ENCODE results near the gene CATSPERZ.

Gene CATSPERZ

GRCh38 chr11:64285885-64286800 is 14.0 kb upstream of the CATSPERZ start:
- Mint-ChIP-seq H3K27me3 (ENCODE audit: low read depth) (peaks cover 16% of the 10 kb centered on the region), H3K36me3 (ENCODE audit: low read depth) (peaks cover 5% of the 10 kb centered on the region), H3K4me3 (peak overlapping the region; percentile 89), H3K9me3 (no peaks in the 10 kb centered on the region), H3K27ac (peak overlapping the region; percentile 86), H3K4me1 (ENCODE audit: low read depth) (peaks cover 15% of the 10 kb centered on the region)
- no peak for DNase-seq (ENCODE audit: low spot score)

GRCh38 chr11:64286801-64287159 is 13.4 kb upstream of the CATSPERZ start:
- no peaks in the 10 kb centered on the region for H3K9me3 Mint-ChIP-seq
- peak overlapping the region; percentile 86 for H3K27ac Mint-ChIP-seq
- peaks cover 16% of the 10 kb centered on the region for H3K27me3 Mint-ChIP-seq (ENCODE audit: low read depth)
- peaks cover 15% of the 10 kb centered on the region for H3K4me1 Mint-ChIP-seq (ENCODE audit: low read depth)
- peaks cover 2% of the 10 kb centered on the region for H3K36me3 Mint-ChIP-seq (ENCODE audit: low read depth)
- H3K4me3 Mint-ChIP-seq: peak overlapping the region; percentile 89
- DNase-seq (ENCODE audit: low spot score): no peak

DNA sequence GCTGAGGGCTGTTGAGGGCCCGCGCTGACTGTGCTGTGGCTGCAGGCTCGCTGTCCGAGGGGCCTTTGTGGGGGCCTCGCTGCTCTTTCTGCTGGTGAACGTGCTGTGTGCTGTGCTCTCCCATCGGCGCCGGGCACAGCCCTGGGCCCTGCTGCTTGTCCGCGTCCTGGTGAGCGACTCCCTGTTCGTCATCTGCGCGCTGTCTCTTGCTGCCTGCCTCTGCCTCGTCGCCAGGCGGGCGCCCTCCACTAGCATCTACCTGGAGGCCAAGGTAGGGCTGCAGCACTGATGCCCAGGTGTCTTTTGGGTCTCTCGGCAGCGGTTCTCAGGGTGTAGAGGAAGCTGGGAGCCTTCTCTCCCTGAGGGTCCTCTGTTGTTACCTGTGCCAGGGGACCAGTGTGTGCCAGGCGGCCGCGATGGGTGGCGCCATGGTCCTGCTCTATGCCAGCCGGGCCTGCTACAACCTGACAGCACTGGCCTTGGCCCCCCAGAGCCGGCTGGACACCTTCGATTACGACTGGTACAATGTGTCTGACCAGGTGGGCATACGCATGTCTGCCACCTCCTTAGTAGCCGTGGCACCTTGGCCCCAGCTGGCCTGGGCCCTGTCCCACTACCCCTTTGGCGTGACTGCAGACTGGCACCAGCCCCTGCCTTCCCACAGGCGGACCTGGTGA is 12.3 kb upstream of the CATSPERZ start:
- Mint-ChIP-seq H3K4me1 (ENCODE audit: low read depth) (peaks cover 15% of the 10 kb centered on the region), H3K4me3 (no peak overlapping the region), H3K27ac (no peak overlapping the region), H3K27me3 (ENCODE audit: low read depth) (peaks cover 19% of the 10 kb centered on the region), H3K9me3 (no peaks in the 10 kb centered on the region), H3K36me3 (ENCODE audit: low read depth) (no peaks in the 10 kb centered on the region)
- DNase-seq (ENCODE audit: low spot score): no peak

DNA sequence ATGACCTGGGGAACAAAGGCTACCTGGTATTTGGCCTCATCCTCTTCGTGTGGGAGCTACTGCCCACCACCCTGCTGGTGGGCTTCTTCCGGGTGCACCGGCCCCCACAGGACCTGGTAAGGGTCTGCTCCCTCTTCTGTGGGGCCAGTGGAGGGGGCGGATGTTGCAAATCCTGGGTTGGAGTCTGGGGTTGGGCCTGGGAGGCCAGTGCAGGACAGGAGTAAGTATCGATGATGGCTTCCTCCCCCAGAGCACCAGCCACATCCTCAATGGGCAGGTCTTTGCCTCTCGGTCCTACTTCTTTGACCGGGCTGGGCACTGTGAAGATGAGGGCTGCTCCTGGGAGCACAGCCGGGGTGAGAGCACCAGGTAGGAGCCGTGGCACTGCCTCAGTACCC is 11.8 kb upstream of the CATSPERZ start:
- peaks cover 12% of the 10 kb centered on the region for H3K4me1 Mint-ChIP-seq (ENCODE audit: low read depth)
- no peak for DNase-seq (ENCODE audit: low spot score)
- H3K27me3 Mint-ChIP-seq (ENCODE audit: low read depth): peaks cover 24% of the 10 kb centered on the region
- no peak overlapping the region for H3K27ac Mint-ChIP-seq
- no peak overlapping the region for H3K4me3 Mint-ChIP-seq
- H3K9me3 Mint-ChIP-seq: no peaks in the 10 kb centered on the region
- no peaks in the 10 kb centered on the region for H3K36me3 Mint-ChIP-seq (ENCODE audit: low read depth)

DNA sequence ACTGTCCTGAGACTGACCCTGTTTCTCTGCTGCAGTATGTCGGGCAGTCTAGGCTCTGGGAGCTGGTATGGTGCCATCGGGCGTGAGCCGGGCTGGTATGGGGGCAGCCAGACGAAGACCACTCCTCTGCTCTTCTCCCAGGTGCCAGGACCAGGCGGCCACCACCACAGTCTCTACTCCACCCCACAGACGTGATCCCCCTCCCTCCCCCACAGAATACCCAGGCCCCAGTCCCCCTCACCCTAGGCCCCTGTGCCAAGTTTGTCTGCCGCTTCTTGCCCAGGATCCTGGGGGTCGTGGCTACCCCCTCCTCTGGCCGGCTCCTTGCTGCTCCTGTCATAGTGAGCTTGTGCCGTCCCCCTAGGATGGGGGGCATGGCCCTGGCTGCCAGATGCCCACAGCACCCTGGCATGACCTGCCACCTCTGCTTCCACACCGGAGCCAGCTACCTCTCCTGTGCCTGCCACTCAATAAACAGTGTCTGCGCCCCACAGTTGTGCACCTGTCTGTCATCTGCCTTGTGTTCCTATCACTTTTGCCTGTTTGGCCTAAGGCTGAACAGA is 11.1 kb upstream of the CATSPERZ start:
- Mint-ChIP-seq H3K9me3 (no peaks in the 10 kb centered on the region), H3K4me1 (ENCODE audit: low read depth) (peaks cover 10% of the 10 kb centered on the region), H3K36me3 (ENCODE audit: low read depth) (no peaks in the 10 kb centered on the region), H3K27me3 (ENCODE audit: low read depth) (peaks cover 32% of the 10 kb centered on the region), H3K4me3 (no peak overlapping the region), H3K27ac (no peak overlapping the region)
- DNase-seq (ENCODE audit: low spot score): no peak

- Mint-ChIP-seq H3K27ac (no peak overlapping the region), H3K4me1 (ENCODE audit: low read depth) (peaks cover 10% of the 10 kb centered on the region), H3K36me3 (ENCODE audit: low read depth) (no peaks in the 10 kb centered on the region), H3K4me3 (peak overlapping the region; percentile 79), H3K9me3 (no peaks in the 10 kb centered on the region), H3K27me3 (ENCODE audit: low read depth) (peaks cover 47% of the 10 kb centered on the region)
- DNase-seq (ENCODE audit: low spot score): no peak
Observed at GRCh38 chr11:64290352-64291261, 9.6 kb upstream of the CATSPERZ start.

DNA sequence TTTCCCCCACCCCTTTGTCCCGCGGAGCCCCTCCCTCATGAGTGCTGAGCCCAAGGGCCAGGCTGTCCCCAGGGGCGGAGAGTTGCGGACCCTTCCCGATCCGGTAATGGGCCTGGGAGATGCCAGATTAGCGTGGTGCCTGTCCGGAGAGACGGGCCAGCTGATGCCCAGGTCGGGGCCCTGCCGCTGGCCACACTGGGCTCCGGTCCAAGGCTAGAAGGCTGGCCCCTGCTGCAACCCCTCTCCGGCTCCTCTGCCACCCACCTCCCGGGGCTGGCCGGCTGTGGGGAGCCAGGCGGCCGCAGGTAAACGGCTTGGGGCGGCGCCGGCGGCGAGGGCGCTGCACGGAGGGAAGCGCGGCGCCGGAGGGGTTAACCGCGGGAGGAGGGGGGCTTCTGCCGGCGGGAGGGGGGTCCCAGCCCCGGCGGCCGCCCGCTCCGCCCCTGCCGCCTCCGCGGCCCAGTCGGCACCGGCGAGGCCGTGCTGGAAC is 8.9 kb upstream of the CATSPERZ start, which contains the start of gene KCNK4:
TSS of gene KCNK4 (plus strand) at position 41 of the 490 bp plus-strand sequence. CDS start 1,717 bp downstream, outside the sequence.
- H3K4me1 Mint-ChIP-seq (ENCODE audit: low read depth): peaks cover 8% of the 10 kb centered on the region
- DNase-seq (ENCODE audit: low spot score): no peak
- peaks cover 54% of the 10 kb centered on the region for H3K27me3 Mint-ChIP-seq (ENCODE audit: low read depth)
- H3K9me3 Mint-ChIP-seq: no peaks in the 10 kb centered on the region
- peak within 1 kb of the TSS; percentile 79 for H3K4me3 Mint-ChIP-seq
- H3K27ac Mint-ChIP-seq: no peak within 1 kb of the TSS
- no peaks in the 10 kb centered on the region for H3K36me3 Mint-ChIP-seq (ENCODE audit: low read depth)

DNA sequence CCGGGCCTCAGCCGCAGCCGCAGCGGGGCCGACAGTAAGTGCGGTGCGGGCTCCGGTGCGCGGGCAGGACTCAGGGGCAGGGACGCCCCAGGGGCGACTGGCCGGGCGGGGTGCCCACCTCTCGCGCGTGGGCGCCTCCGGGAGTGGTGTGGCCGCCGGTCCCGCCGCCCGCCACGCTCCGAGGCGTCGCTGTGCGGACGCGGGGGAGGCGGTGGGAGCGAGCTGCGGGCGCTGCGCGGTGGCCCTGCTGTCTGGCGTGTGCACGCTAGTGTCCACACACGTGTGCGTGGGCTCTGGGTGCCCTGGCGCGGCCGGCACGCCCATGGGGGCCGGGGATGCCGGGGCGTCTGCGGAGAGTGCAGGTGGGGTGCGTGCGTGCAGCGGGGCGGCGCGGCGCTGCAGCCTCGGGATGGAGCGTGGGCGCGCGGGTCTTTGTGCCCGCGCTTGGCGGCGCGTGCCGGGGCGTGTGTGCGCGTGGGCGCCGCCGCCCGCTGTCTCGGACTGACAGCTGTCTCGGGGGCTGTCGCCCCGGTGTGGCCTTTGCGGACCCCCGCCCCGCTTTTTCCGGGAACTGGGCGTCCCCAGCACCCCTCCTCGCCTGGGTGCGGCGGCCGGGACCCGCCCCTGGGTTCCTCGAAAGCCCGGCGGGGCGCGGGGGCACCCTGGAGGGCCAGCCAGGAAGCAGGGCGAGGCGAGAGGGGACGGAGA is 8.3 kb upstream of the CATSPERZ start:
- H3K4me1 Mint-ChIP-seq (ENCODE audit: low read depth): peaks cover 2% of the 10 kb centered on the region
- no peak for DNase-seq (ENCODE audit: low spot score)
- no peaks in the 10 kb centered on the region for H3K9me3 Mint-ChIP-seq
- peaks cover 60% of the 10 kb centered on the region for H3K27me3 Mint-ChIP-seq (ENCODE audit: low read depth)
- H3K4me3 Mint-ChIP-seq: no peak overlapping the region
- no peaks in the 10 kb centered on the region for H3K36me3 Mint-ChIP-seq (ENCODE audit: low read depth)
- H3K27ac Mint-ChIP-seq: no peak overlapping the region

DNA sequence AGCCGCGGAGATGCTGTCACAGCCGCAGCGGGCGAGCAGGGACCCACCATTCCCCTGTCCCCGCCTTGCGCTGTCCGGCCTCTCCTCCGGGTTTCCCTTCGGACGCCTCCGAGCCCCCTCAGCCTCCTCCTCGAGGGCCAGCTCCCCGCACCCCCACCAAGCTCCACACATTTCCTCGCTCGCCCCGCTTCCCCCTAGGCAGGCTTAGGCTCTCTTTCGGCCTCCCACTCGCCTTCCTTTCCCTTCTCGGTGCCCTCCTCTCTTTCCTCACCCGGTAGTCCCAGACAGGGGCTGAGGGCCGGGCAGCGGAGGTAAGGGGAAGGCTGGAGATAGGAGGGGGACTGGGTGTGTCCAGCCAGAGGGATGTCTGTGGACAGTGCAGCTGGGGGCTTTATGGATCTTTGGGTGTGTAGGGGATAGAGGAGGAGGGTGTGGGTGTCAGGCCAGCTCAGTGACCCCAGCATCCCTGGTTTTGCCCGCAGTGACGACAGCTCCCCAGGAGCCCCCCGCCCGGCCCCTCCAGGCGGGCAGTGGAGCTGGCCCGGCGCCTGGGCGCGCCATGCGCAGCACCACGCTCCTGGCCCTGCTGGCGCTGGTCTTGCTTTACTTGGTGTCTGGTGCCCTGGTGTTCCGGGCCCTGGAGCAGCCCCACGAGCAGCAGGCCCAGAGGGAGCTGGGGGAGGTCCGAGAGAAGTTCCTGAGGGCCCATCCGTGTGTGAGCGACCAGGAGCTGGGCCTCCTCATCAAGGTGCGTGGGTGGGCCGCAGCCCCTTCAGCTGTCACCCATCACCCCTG is 7.5 kb upstream of the CATSPERZ start:
- DNase-seq (ENCODE audit: low spot score): no peak
- H3K9me3 Mint-ChIP-seq: no peaks in the 10 kb centered on the region
- H3K36me3 Mint-ChIP-seq (ENCODE audit: low read depth): no peaks in the 10 kb centered on the region
- H3K4me1 Mint-ChIP-seq (ENCODE audit: low read depth): peaks cover 4% of the 10 kb centered on the region
- peak overlapping the region; percentile 26 for H3K27ac Mint-ChIP-seq
- H3K4me3 Mint-ChIP-seq: peak overlapping the region; percentile 47
- peaks cover 67% of the 10 kb centered on the region for H3K27me3 Mint-ChIP-seq (ENCODE audit: low read depth)

GRCh38 chr11:64294774-64295173 is 5.4 kb upstream of the CATSPERZ start:
- Mint-ChIP-seq H3K4me1 (ENCODE audit: low read depth) (peaks cover 7% of the 10 kb centered on the region), H3K9me3 (no peaks in the 10 kb centered on the region), H3K27ac (no peak overlapping the region), H3K4me3 (no peak overlapping the region), H3K36me3 (ENCODE audit: low read depth) (no peaks in the 10 kb centered on the region), H3K27me3 (ENCODE audit: low read depth) (peaks cover 80% of the 10 kb centered on the region)
- no peak for DNase-seq (ENCODE audit: low spot score)

GRCh38 chr11:64295760-64296159 is 4.4 kb upstream of the CATSPERZ start:
- H3K36me3 Mint-ChIP-seq (ENCODE audit: low read depth): no peaks in the 10 kb centered on the region
- no peak for DNase-seq (ENCODE audit: low spot score)
- no peak overlapping the region for H3K27ac Mint-ChIP-seq
- peaks cover 83% of the 10 kb centered on the region for H3K27me3 Mint-ChIP-seq (ENCODE audit: low read depth)
- H3K9me3 Mint-ChIP-seq: no peaks in the 10 kb centered on the region
- peaks cover 11% of the 10 kb centered on the region for H3K4me1 Mint-ChIP-seq (ENCODE audit: low read depth)
- no peak overlapping the region for H3K4me3 Mint-ChIP-seq

GRCh38 chr11:64296236-64296635 is 3.9 kb upstream of the CATSPERZ start:
- Mint-ChIP-seq H3K9me3 (no peaks in the 10 kb centered on the region), H3K27ac (no peak overlapping the region), H3K27me3 (ENCODE audit: low read depth) (peaks cover 82% of the 10 kb centered on the region), H3K36me3 (ENCODE audit: low read depth) (no peaks in the 10 kb centered on the region), H3K4me1 (ENCODE audit: low read depth) (peaks cover 13% of the 10 kb centered on the region), H3K4me3 (no peak overlapping the region)
- no peak for DNase-seq (ENCODE audit: low spot score)

Measured in T-helper 2 cell treated with Interferon-gamma antibody and Interleukin-4, amounts not matched to agents 5 μg/mL and 100 μg/mL, for 36 hours (primary cell).